Thoracic aorta (tissue), 2 donors: ENCODE measurements around the gene RAB34. TPM values are rescaled to one million over a fixed set of nuclear protein-coding genes. Genes with fewer than 3 reads are reported as not detected.

Source experiments
- ATAC-seq: fragments of 150-250 bp; one replicate; pipeline ENCODE4 v1.8.0; 2017; ENCODE audit warnings: low read depth; ENCODE audit not compliant: insufficient number of reproducible peaks, low FRiP score
- DNase-seq: peaks from one replicate; pipeline ENCODE4 v3.0.0-alpha.2; 2020; ENCODE audit warnings: low spot score
- H3K27ac ChIP-seq, 2 donors: fragments of 200-600 bp; sonication (generic); 1 replicate in 1 of 2; 2 replicates in 1 of 2; pipeline ENCODE4 v1.5.1; 2016; ENCODE audit warnings: mild to moderate bottlenecking in 2 of 2, moderate library complexity in 2 of 2
- H3K27me3 ChIP-seq: fragments of 200-600 bp; sonication (generic); replicated peaks from 2 replicates; pipeline ENCODE4 v1.6.0; 2016; ENCODE audit warnings: mild to moderate bottlenecking; ENCODE audit not compliant: insufficient read depth
- H3K36me3 ChIP-seq: fragments of 200-600 bp; sonication (generic); one replicate; pipeline ENCODE4 v1.5.1; 2016
- H3K4me1 ChIP-seq, 2 donors: fragments of 200-600 bp; sonication (generic); 1 replicate in 1 of 2; 2 replicates in 1 of 2; pipeline versions ENCODE4 v1.5.1 to v1.6.0; 2016; ENCODE audit warnings: low read depth in 2 of 2, mild to moderate bottlenecking in 1 of 2; ENCODE audit not compliant: control insufficient read depth in 1 of 2
- H3K4me3 ChIP-seq: fragments of 200-600 bp; sonication (generic); 2 replicates; pipeline ENCODE4 v1.5.1; 2016; ENCODE audit warnings: mild to moderate bottlenecking
- H3K9me3 ChIP-seq: fragments of 200-600 bp; sonication (generic); 2 replicates; pipeline ENCODE4 v1.5.1; 2016
- total RNA-seq, 2 donors: library from RNA; depleted of rRNA; stranded (reverse); fragments of >200 nt; gene quantifications; one replicate each; pipeline versions ENCODE4 v1.1.0 to v1.2.3, GENCODE V29; 2016
- TF ChIP-seq, protein P1 (sequence below): fragments of 200-600 bp; sonication (generic); IDR thresholded peaks from one replicate; pipeline ENCODE4 v1.5.1; 2019; ENCODE audit warnings: antibody characterized with exemption

Gene RAB34
- total RNA-seq, 2 donors from 2014 or later, result 288 to 381 TPM

DNA sequence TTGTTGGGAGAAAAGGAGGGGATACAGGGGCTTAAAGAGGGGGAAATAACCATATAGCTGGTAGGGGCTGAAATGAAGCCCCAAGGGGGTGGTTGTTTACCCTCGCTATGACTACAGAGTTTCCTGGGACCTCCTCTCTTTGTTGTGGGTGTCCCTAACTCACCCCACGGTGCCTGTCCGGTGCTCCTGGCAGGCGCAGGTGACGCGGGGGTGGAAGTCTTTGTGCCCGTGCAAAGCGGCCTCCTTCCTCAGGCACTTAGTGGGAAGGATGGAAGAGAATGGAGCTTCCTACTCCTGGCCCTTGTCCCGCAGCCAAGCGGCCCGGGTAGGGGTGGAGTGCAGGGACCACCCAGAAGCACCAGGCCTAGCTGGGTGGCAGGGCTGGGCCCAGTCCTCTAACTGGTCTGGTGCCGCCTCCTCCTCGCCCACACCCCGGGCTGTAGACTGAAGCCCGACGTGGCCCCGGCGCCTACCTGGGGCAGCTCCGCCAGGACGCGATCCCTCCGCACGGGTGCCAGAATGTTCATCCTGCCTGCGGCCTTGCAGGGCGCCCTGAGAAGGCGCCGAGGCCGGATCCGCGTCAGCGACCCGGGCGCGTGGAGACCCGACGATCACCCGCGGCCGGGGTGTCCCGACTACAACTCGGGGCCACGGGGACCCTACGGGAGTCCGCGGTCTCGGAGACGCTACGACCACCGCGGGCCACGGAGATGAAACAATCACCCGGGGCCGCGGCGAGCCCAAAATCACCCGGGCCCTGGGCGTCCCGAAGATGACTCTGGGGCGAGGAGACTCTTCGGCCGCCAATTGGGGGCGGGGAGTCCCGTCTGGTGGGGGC, 709 bp downstream of the RAB34 start:
- Histone ChIP-seq H3K27ac (peak overlapping the region; percentile 94 to 98), H3K4me3 (peak overlapping the region; percentile 80), H3K36me3 (peaks cover 22% of the 10 kb centered on the region), H3K9me3 (no peaks in the 10 kb centered on the region), H3K27me3 (no peaks in the 10 kb centered on the region), H3K4me1 (peaks cover 29 to 54% of the 10 kb centered on the region in 2 donors)
- TF ChIP-seq, protein P1, sequence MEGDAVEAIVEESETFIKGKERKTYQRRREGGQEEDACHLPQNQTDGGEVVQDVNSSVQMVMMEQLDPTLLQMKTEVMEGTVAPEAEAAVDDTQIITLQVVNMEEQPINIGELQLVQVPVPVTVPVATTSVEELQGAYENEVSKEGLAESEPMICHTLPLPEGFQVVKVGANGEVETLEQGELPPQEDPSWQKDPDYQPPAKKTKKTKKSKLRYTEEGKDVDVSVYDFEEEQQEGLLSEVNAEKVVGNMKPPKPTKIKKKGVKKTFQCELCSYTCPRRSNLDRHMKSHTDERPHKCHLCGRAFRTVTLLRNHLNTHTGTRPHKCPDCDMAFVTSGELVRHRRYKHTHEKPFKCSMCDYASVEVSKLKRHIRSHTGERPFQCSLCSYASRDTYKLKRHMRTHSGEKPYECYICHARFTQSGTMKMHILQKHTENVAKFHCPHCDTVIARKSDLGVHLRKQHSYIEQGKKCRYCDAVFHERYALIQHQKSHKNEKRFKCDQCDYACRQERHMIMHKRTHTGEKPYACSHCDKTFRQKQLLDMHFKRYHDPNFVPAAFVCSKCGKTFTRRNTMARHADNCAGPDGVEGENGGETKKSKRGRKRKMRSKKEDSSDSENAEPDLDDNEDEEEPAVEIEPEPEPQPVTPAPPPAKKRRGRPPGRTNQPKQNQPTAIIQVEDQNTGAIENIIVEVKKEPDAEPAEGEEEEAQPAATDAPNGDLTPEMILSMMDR, result no peak
- ATAC-seq (no peak), DNase-seq (no peak)

DNA sequence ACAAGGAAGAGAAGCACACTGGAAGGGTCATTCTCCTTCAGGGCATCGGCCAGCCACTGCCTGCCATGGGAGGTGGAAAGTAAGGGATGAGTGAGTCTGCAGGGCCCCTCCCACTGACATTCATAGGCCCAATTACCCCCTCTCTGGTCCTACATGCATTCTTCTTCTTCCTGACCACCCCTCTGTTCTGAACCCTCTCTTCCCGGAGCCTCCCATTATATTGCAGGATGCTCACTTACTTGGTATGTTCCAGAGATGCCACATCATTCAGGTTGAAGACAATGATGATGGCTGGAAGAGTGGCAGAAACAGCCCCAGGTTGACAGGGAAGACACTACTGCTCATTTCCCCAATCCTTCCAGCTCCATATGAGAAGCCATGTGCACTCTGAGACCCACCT, 2.5 kb downstream of the RAB34 start:
- H3K4me1 ChIP-seq, result peaks cover 14 to 44% of the 10 kb centered on the region in 2 donors
- H3K36me3 ChIP-seq, result peaks cover 20% of the 10 kb centered on the region
- no peak overlapping the region for H3K4me3 ChIP-seq
- no peak for DNase-seq
- H3K9me3 ChIP-seq, result no peaks in the 10 kb centered on the region
- no peaks in the 10 kb centered on the region for H3K27me3 ChIP-seq
- ATAC-seq, result no peak
- TF ChIP-seq, protein P1, result no peak
- H3K27ac ChIP-seq, result no peak overlapping the region

DNA sequence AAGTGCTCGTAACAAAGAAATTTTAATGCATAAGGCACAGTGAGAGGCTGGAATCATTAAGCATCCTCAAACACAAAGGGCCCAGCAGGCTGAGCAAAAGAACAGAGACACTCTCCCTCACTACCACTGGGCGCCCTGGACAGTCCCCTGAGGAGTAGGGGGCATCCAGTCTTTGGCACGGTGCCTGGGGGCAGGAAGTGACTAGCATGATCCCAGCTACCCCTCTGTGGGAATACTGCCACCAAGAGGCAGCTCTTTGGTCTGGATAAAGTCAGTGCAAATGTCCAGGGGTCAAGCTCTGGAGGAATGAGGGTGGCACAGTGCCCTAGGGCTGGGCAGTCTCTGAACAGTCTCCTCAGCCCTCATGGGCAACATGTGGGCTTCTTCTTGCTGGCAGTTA, 3.4 kb downstream of the RAB34 start:
- Histone ChIP-seq H3K9me3 (no peaks in the 10 kb centered on the region), H3K4me1 (peaks cover 18 to 49% of the 10 kb centered on the region in 2 donors), H3K27ac (no peak overlapping the region), H3K27me3 (no peaks in the 10 kb centered on the region), H3K4me3 (no peak overlapping the region), H3K36me3 (peaks cover 20% of the 10 kb centered on the region)
- TF ChIP-seq, protein P1, result no peak
- no peak for ATAC-seq
- DNase-seq, result no peak

DNA sequence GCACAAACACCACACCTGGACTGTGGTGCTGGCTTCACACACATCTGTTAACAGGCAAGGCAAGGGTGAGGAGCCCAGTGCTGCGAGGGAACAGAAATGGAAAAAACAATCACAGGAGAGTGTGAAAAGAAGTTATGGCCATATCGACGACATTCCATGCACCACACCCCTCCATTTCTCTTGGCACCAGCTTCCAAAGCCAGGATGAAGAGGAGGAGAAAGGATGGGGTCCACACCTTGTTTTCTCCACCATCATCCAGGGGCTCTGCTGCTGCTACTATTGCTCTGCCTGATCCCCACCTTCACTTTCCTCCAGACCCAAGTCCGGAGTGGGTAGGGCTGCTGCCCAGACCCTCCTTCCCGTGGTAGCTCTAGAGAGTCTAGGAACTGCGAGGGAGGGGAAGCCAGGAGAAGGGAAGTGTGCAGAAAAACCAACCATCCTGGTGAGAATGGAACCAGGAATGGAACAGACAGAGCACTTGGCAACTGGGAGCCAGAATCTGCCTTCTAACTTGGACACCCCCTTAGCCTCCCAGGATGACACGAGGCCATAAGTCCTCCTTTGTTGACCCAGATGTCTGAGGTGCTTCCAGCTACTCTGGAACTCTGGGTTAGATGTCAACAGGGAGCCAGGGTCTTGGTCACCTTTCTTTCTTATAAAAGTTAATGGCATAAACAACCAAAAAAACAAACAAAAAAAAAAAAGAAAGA, 4.8 kb downstream of the RAB34 start:
- DNase-seq, result no peak
- TF ChIP-seq, protein P1, result no peak
- H3K36me3 ChIP-seq, result peaks cover 20% of the 10 kb centered on the region
- ATAC-seq, result no peak
- H3K27ac ChIP-seq, result peak overlapping the region in 1 of 2 donors; percentile 91
- H3K9me3 ChIP-seq, result no peaks in the 10 kb centered on the region
- H3K4me1 ChIP-seq, result peaks cover 8 to 38% of the 10 kb centered on the region in 2 donors
- no peaks in the 10 kb centered on the region for H3K27me3 ChIP-seq
- H3K4me3 ChIP-seq, result no peak overlapping the region

DNA sequence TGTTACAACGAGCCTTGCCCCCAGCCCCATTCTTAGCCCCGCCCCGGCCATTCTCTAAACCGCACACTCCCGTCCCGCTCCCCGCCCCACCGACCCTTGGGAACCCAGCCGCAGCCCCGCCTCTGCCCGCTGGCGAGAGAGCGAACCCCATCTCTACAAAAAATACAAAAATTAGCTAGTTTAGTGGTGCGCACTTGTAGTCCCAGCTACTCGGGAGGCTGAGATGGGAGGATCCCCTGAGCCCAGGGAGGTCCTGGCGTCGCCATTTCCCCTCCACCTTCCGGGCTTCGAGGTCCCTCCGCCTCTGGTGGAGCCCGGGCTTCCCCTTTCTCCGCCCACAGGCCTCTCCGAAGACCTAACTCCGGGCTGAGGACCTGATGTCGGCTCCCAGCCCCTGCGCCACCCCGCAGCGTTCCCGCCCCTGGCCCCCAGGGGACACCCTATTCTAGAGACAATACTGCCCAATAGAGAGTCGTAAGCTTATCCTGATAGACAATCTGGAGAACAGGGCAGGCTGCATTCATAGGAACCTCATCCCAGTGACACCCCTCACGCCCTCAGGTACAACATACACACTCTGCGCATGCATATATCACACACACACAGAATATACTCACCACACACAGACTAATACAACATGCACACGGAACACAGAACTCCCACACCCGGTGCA, 5.5 kb downstream of the RAB34 start:
- DNase-seq (no peak), ATAC-seq (no peak)
- peak overlapping the region; percentile 84 to 91 for H3K27ac ChIP-seq
- TF ChIP-seq, protein P1, result no peak
- H3K36me3 ChIP-seq, result peaks cover 20% of the 10 kb centered on the region
- peak overlapping the region; percentile 86 for H3K4me3 ChIP-seq
- H3K4me1 ChIP-seq, result peaks cover 8 to 38% of the 10 kb centered on the region in 2 donors
- no peaks in the 10 kb centered on the region for H3K27me3 ChIP-seq
- H3K9me3 ChIP-seq, result no peaks in the 10 kb centered on the region
